GM12878 (cell line): Measurements from ENCODE around the gene HCN1. TPM values are rescaled to one million over a fixed set of nuclear protein-coding genes. Genes with fewer than 3 reads are reported as not detected.

Experiments used
- ATAC-seq: fragments of 200-7000 bp; cut with Tn5 transposase; 3 replicates; pipeline ENCODE4 v1.9.1; 2020; ENCODE audit warnings: mild to moderate bottlenecking, moderate library complexity
- BruUV-seq: library from RNA; stranded (reverse); fragments of 400-500 nt; replicated peaks from 2 replicates; lab custom pipeline; 2021; lab: Mats Ljungman, UMichigan
- CTCF ChIA-PET: fragments of 300-600 bp; sonication (Branson Sonifier 250); formaldehyde crosslinking; extraction: SDS; loops from one replicate; lab custom pipeline; 2021; ENCODE audit warnings: inconsistent platforms; lab: Yijun Ruan, JAX
- POLR2A ChIA-PET: fragments of 350-600 bp; formaldehyde crosslinking; extraction: SDS; loops from one replicate; lab custom pipeline; 2021; ENCODE audit warnings: inconsistent platforms; lab: Charles Lee
- RAD21 ChIA-PET: fragments of 300-600 bp; sonication (Branson Sonifier 250); formaldehyde crosslinking; loops from one replicate; lab custom pipeline; 2023; ENCODE audit warnings: antibody characterized with exemption; ENCODE audit not compliant: unreplicated experiment; lab: Charles Lee
- SMC1A ChIA-PET: fragments of 300-600 bp; sonication (Branson Sonifier 250); formaldehyde crosslinking; loops from one replicate; lab custom pipeline; 2023; ENCODE audit not compliant: unreplicated experiment, uncharacterized antibody; lab: Charles Lee
- DNase-seq: peaks from one replicate; pipeline ENCODE4 v3.0.0-alpha.2; 2011; ENCODE audit warnings: low read depth, low spot score
- FAIRE-seq: peaks from 3 replicates; lab custom pipeline; 2011; peaks lifted over from hg19 to GRCh38; lab: Jason Lieb, UNC
- H2AFZ ChIP-seq: 2 replicates; pipeline ENCODE4 v1.6.0; 2011; ENCODE audit warnings: low read depth, low read length, control low read depth; ENCODE audit not compliant: control insufficient read depth
- H3K27ac ChIP-seq: 2 replicates; pipeline ENCODE4 v1.5.1; 2011; ENCODE audit warnings: control low read depth; ENCODE audit not compliant: control insufficient read depth, insufficient read depth
- H3K27me3 ChIP-seq, 2 experiments: replicated peaks in 1 of 2; 2 replicates each; pipeline versions ENCODE4 v1.6.0 to v1.6.1; 2011; ENCODE audit warnings: low read length in 1 of 2; ENCODE audit not compliant: control insufficient read depth in 2 of 2, insufficient read depth in 2 of 2
- H3K36me3 ChIP-seq, 2 experiments: 2 replicates each; pipeline ENCODE4 v1.5.1; 2011; ENCODE audit warnings: low read length in 1 of 2; ENCODE audit not compliant: control insufficient read depth in 2 of 2, insufficient read depth in 2 of 2
- H3K4me1 ChIP-seq: 2 replicates; pipeline ENCODE4 v1.6.1; 2011; ENCODE audit warnings: mild to moderate bottlenecking, low read length, moderate library complexity, mixed read lengths; ENCODE audit not compliant: control insufficient read depth, insufficient read depth
- H3K4me2 ChIP-seq: 2 replicates; pipeline ENCODE4 v1.6.0; 2011; ENCODE audit warnings: control low read depth; ENCODE audit not compliant: control insufficient read depth, insufficient read depth
- H3K4me3 ChIP-seq: fragments of 200-600 bp; sonication (generic); 2 replicates; pipeline ENCODE4 v1.5.1; 2016
- H3K79me2 ChIP-seq: 2 replicates; pipeline ENCODE4 v1.6.0; 2011; ENCODE audit warnings: low read length; ENCODE audit not compliant: control insufficient read depth, insufficient read depth
- H3K9ac ChIP-seq: 2 replicates; pipeline ENCODE4 v1.8.0; 2011; ENCODE audit warnings: low read length, control low read depth, mixed read lengths; ENCODE audit not compliant: control insufficient read depth, insufficient read depth
- H3K9me3 ChIP-seq: replicated peaks from 3 replicates; pipeline ENCODE4 v1.5.1; 2011; ENCODE audit warnings: mild to moderate bottlenecking, low read length; ENCODE audit not compliant: control insufficient read depth, insufficient read depth
- H4K20me1 ChIP-seq: 2 replicates; pipeline ENCODE4 v1.6.0; 2011; ENCODE audit not compliant: control insufficient read depth, insufficient read depth
- CTCF ChIP-seq, 3 experiments: IDR thresholded peaks in 2 of 3; conservative IDR thresholded peaks in 1 of 3; 2 replicates each; pipeline ENCODE4 v1.5.1; 2011; ENCODE audit warnings: low read depth in 3 of 3, low read length in 3 of 3, mild to moderate bottlenecking in 3 of 3, control low read depth in 2 of 3, moderate library complexity in 2 of 3, inconsistent platforms in 1 of 3, mixed read lengths in 1 of 3; ENCODE audit not compliant: control insufficient read depth in 2 of 3, insufficient read depth in 1 of 3; ENCODE audit errors: extremely low read depth in 1 of 3
- EED ChIP-seq: sonication (generic); IDR thresholded peaks from 2 replicates; pipeline ENCODE4 v1.6.1; 2016; ENCODE audit warnings: antibody characterized with exemption, low read depth
- FOS ChIP-seq: IDR thresholded peaks from 3 replicates; pipeline ENCODE4 v1.6.1; 2011; ENCODE audit warnings: borderline replicate concordance; ENCODE audit not compliant: insufficient read length; ENCODE audit errors: extremely low read depth
- FOXM1 ChIP-seq: IDR thresholded peaks from 2 replicates; pipeline ENCODE4 v1.6.1; 2012; ENCODE audit warnings: low read depth, mild to moderate bottlenecking, inconsistent platforms, low read length, moderate library complexity
- HCFC1 ChIP-seq: fragments of 150-350 bp; IDR thresholded peaks from 2 replicates; pipeline ENCODE4 v1.6.1; 2014; ENCODE audit warnings: low read length
- IKZF2 ChIP-seq, 2 experiments: fragments of 450-650 bp; IDR thresholded peaks; 2 replicates each; pipeline ENCODE4 v1.6.1; 2017; ENCODE audit warnings: mild to moderate bottlenecking in 2 of 2, moderate library complexity in 2 of 2
- IRF4 ChIP-seq: IDR thresholded peaks from 2 replicates; pipeline ENCODE4 v1.6.1; 2011; ENCODE audit warnings: low read depth, low read length
- JUNB ChIP-seq: IDR thresholded peaks from 2 replicates; pipeline ENCODE4 v1.6.1; 2016; ENCODE audit warnings: antibody characterized with exemption, mild to moderate bottlenecking
- JUND ChIP-seq: IDR thresholded peaks from 2 replicates; pipeline ENCODE4 v1.6.1; 2012; ENCODE audit warnings: low read depth, mild to moderate bottlenecking, low read length, improper control_type of control experiment, moderate library complexity
- MYC ChIP-seq: IDR thresholded peaks from 2 replicates; pipeline ENCODE4 v1.6.1; 2011; ENCODE audit warnings: mild to moderate bottlenecking, low read length, moderate library complexity, inconsistent platforms; ENCODE audit not compliant: insufficient read depth, insufficient replicate concordance, insufficient read length, severe bottlenecking
- POLR2AphosphoS5 ChIP-seq: IDR thresholded peaks from 2 replicates; pipeline ENCODE4 v1.6.1; 2011; ENCODE audit warnings: mild to moderate bottlenecking, low read length, inconsistent platforms
- SIX5 ChIP-seq: IDR thresholded peaks from 2 replicates; pipeline ENCODE4 v1.6.1; 2011; ENCODE audit warnings: mild to moderate bottlenecking, low read depth, low read length, moderate library complexity; ENCODE audit not compliant: severe bottlenecking
- SMAD1 ChIP-seq: fragments of 450-650 bp; IDR thresholded peaks from 2 replicates; pipeline ENCODE4 v1.6.1; 2018; ENCODE audit warnings: mild to moderate bottlenecking, low read depth; ENCODE audit not compliant: partially characterized antibody
- SP1 ChIP-seq: IDR thresholded peaks from one replicate; pipeline ENCODE4 v1.6.1; 2011; ENCODE audit warnings: low read depth, low read length
- SREBF2 ChIP-seq: IDR thresholded peaks from 2 replicates; pipeline ENCODE4 v1.6.1; 2012; ENCODE audit warnings: mild to moderate bottlenecking, low read length
- SRF ChIP-seq, 2 experiments: IDR thresholded peaks; 2 replicates each; pipeline ENCODE4 v1.6.1; 2011; ENCODE audit warnings: low read depth in 2 of 2, low read length in 2 of 2, mild to moderate bottlenecking in 1 of 2, moderate library complexity in 1 of 2
- STAT3 ChIP-seq: IDR thresholded peaks from 2 replicates; pipeline ENCODE4 v1.6.1; 2011; ENCODE audit warnings: low read depth, low read length, improper control_type of control experiment
- TCF3 ChIP-seq: IDR thresholded peaks from 2 replicates; pipeline ENCODE4 v1.6.1; 2012; ENCODE audit warnings: low read depth, mild to moderate bottlenecking, low read length, borderline replicate concordance; ENCODE audit not compliant: insufficient read depth
- ZNF24 ChIP-seq: fragments of 450-650 bp; IDR thresholded peaks from 2 replicates; pipeline ENCODE4 v1.6.1; 2017; ENCODE audit warnings: antibody characterized with exemption, mild to moderate bottlenecking
- ZSCAN29 ChIP-seq: fragments of 450-650 bp; IDR thresholded peaks from 2 replicates; pipeline ENCODE4 v1.6.1; 2017; ENCODE audit warnings: mild to moderate bottlenecking, moderate library complexity
- WGBS: methylation state at CpG from one replicate; pipeline ENCODE4 v1.1.6; 2016; ENCODE audit warnings: low lambda C conversion rate; ENCODE audit not compliant: insufficient replicate concordance, insufficient coverage; ENCODE audit errors: missing lambda C conversion rate; 5-methylcytosine and 5-hydroxymethylcytosine counted together
- in situ Hi-C: fragments of 300-500 bp; cut with MboI; formaldehyde crosslinking; loops from 9 replicates; pipeline ENCODE4 v1.14.3; 2018; ENCODE audit warnings: mixed read lengths
- intact Hi-C: fragments of 100-400 bp; cut with micrococcal nuclease; formaldehyde crosslinking; loops from one replicate; pipeline ENCODE4 v1.14.2; 2022; ENCODE audit not compliant: unreplicated experiment
- polyA plus RNA-seq, 11 experiments: library from polyadenylated mRNA; depleted of rRNA in 4 of 11; unstranded in 6 of 11; stranded (reverse) in 5 of 11; fragments of >200 nt; fragmentation: Nextera tagmentation in 4 of 11; fragmentation: Illumina TruSeq in 1 of 11; extraction: Ambion mirVana in 4 of 11; extraction: Trizol in 1 of 11; gene quantifications; 1 replicate in 1 of 11; 2 replicates in 10 of 11; pipeline versions ENCODE4 v1.2.1 to v1.2.3, GENCODE V29; 2011 to 2016; ENCODE audit warnings: inconsistent platforms in 2 of 11, missing spikeins in 2 of 11, low read depth in 1 of 11
- total RNA-seq, 4 experiments: library from RNA; depleted of rRNA in 3 of 4; stranded (reverse); fragments of >200 nt in 3 of 4; fragmentation: Illumina TruSeq in 1 of 4; extraction: Trizol in 1 of 4; gene quantifications; 2 replicates each; pipeline versions ENCODE4 v1.2.1 to v1.2.3, GENCODE V29; 2013 to 2021

HCN1 gene
- total and polyA plus RNA-seq, 10 of the 15 experiments (the other 5 are each of a cell fraction or from before 2014, with no cell fraction given), result not detected

- SMC1A ChIA-PET, result no interaction called here
- TF ChIP-seq ZNF24, result no peak
- TF ChIP-seq EED, result no peak
- no peak for TF ChIP-seq ZSCAN29
- no peak for TF ChIP-seq SMAD1
- no peak for TF ChIP-seq SRF (IDR thresholded peaks at IDR 0.05; ENCODE audit: low read depth in 2 of 2, low read length in 2 of 2)
- TF ChIP-seq SP1, result no peak
- no peak for TF ChIP-seq SREBF2
- TF ChIP-seq POLR2AphosphoS5, result no peak
- TF ChIP-seq IKZF2 (IDR thresholded peaks at IDR 0.05), result no peak
- no peak for TF ChIP-seq TCF3
- Histone ChIP-seq H3K4me3 (no peak overlapping the region), H3K36me3 (no peaks in the 10 kb centered on the region), H4K20me1 (no peaks in the 10 kb centered on the region), H3K79me2 (no peaks in the 10 kb centered on the region), H3K27me3 (no peaks in the 10 kb centered on the region), H2AFZ (no peak overlapping the region), H3K9ac (no peak overlapping the region), H3K27ac (no peak overlapping the region), H3K9me3 (no peaks in the 10 kb centered on the region), H3K4me1 (no peaks in the 10 kb centered on the region), H3K4me2 (no peak overlapping the region)
- intact Hi-C loops (no loop called here), in situ Hi-C loops (no loop called here)
- no peak for FAIRE-seq
- CTCF ChIA-PET, result no interaction called here
- RAD21 ChIA-PET, result no interaction called here
- BruUV-seq, result no TSS peak
- POLR2A ChIA-PET, result no interaction called here
- DNase-seq, result no peak
- ATAC-seq, result no peak
Measured at GRCh38 chr5:45642370-45642769, 53.8 kb downstream of the HCN1 start.

GRCh38 chr5:45639040-45639439 lies 57.1 kb downstream of the HCN1 start:
- Histone ChIP-seq H3K4me3 (no peak overlapping the region), H3K27me3 (no peaks in the 10 kb centered on the region), H3K4me2 (no peak overlapping the region), H3K36me3 (no peaks in the 10 kb centered on the region), H3K79me2 (no peaks in the 10 kb centered on the region), H3K9me3 (no peaks in the 10 kb centered on the region), H3K4me1 (no peaks in the 10 kb centered on the region), H3K27ac (no peak overlapping the region), H3K9ac (no peak overlapping the region), H4K20me1 (no peaks in the 10 kb centered on the region), H2AFZ (no peak overlapping the region)
- RAD21 ChIA-PET, result no interaction called here
- in situ Hi-C loops (no loop called here), intact Hi-C loops (loop anchor here (5.0 kb wide), 1 partner anchor 777 kb away; no protein-coding TSS in a partner anchor)
- FAIRE-seq (no peak), ATAC-seq (no peak), DNase-seq (no peak)
- 58% methylated on average over 2 of the region's 2 CpGs for whole genome bisulfite sequencing
- SMC1A ChIA-PET, result interaction anchor here (0.8 to 1.3 kb wide), 2 partner anchors 13 to 572 kb away, joined by 3 read pairs; no protein-coding TSS in a partner anchor
- POLR2A ChIA-PET, result no interaction called here
- CTCF ChIA-PET, result no interaction called here
- no TSS peak for BruUV-seq
- TF ChIP-seq STAT3, result no peak
- TF ChIP-seq FOS, result no peak
- no peak; a peak in 1 of 6 replicates for TF ChIP-seq CTCF (IDR thresholded peaks at IDR 0.05 in 2 of 3, conservative IDR thresholded peaks at IDR 0.05 in 1 of 3; ENCODE audit: control insufficient read depth in 2 of 3, extremely low read depth in 1 of 3, insufficient read depth in 1 of 3, low read depth in 3 of 3, low read length in 3 of 3)
- TF ChIP-seq JUNB, result no peak
- TF ChIP-seq MYC, result no peak
- TF ChIP-seq SIX5, result no peak
- no peak for TF ChIP-seq TCF3
- TF ChIP-seq JUND, result no peak
- no peak for TF ChIP-seq FOXM1
- no peak for TF ChIP-seq ZSCAN29
- no peak for TF ChIP-seq HCFC1
- TF ChIP-seq IRF4, result no peak
